Psoas muscle (tissue), 8 donors: ENCODE data around the gene SRRM4. TPM values are rescaled to one million over a fixed set of nuclear protein-coding genes. Genes with fewer than 3 reads are reported as not detected.

Experiments
- ATAC-seq, 4 donors: fragments of 200-7000 bp; cut with Tn5 transposase; one replicate each; pipeline ENCODE4 v1.9.1; 2020; ENCODE audit warnings: moderate library complexity in 3 of 4, mild to moderate bottlenecking in 2 of 4
- DNase-seq, 2 donors: peaks; one replicate each; pipeline ENCODE4 v3.0.0-alpha.2; 2020
- H3K27ac ChIP-seq: fragments of 200-600 bp; one replicate; pipeline ENCODE4 v1.8.0; 2022
- H3K27me3 ChIP-seq, 3 donors: fragments of 200-600 bp in 1 of 3; one replicate each; pipeline versions ENCODE4 v1.6.1 to v1.8.0; 2013 to 2022; ENCODE audit warnings: low read length in 2 of 3, mild to moderate bottlenecking in 2 of 3, moderate library complexity in 1 of 3; ENCODE audit not compliant: insufficient read depth in 3 of 3
- H3K36me3 ChIP-seq, 2 donors: fragments of 200-600 bp in 1 of 2; one replicate each; pipeline versions ENCODE4 v1.6.1 to v1.8.0; 2013 to 2022; ENCODE audit warnings: low read depth in 1 of 2, mild to moderate bottlenecking in 1 of 2, moderate library complexity in 1 of 2; ENCODE audit not compliant: insufficient read depth in 1 of 2
- H3K4me1 ChIP-seq: fragments of 200-600 bp; one replicate; pipeline ENCODE4 v1.8.0; 2022
- H3K4me3 ChIP-seq: fragments of 200-600 bp; one replicate; pipeline ENCODE4 v1.8.0; 2022; ENCODE audit warnings: mild to moderate bottlenecking
- H3K9me3 ChIP-seq: fragments of 200-600 bp; one replicate; pipeline ENCODE4 v1.8.0; 2022
- CTCF ChIP-seq: fragments of 200-600 bp; IDR thresholded peaks from one replicate; pipeline ENCODE4 v1.8.0; 2022; ENCODE audit warnings: antibody characterized with exemption
- WGBS, 3 donors: extraction: QIAGEN DNeasy Blood & Tissue Kit; methylation state at CpG; one replicate each; pipeline versions ENCODE4 v1.1.6 to v1.1.7; 2013; 5-methylcytosine and 5-hydroxymethylcytosine counted together
- intact Hi-C, 2 donors: fragments of 100-400 bp; cut with DNase I; formaldehyde crosslinking; loops; one replicate each; pipeline versions ENCODE4 v1.11.0 to v1.14.2; 2022
- polyA plus RNA-seq, 3 donors: library from polyadenylated mRNA; stranded (reverse); fragments of 200-250 nt; gene quantifications; one replicate each; pipeline ENCODE4 v1.2.3, GENCODE V29; 2013
- total RNA-seq, 4 donors: library from RNA; stranded (reverse); fragmentation: NEBNext Ultra II Directional in 2 of 4; extraction: Animal tissue kit (Norgen Biotek cat#: 25700) in 2 of 4; gene quantifications; one replicate each; pipeline versions ENCODE4 v1.2.1 to v1.2.4, GENCODE V29; 2021 to 2023
- donor health status: healthy with polysubstance abuse.
- donor health status: DM: no; HTN: no; CAD: no; lungs with moderate emphysema.
- donor health status: Bipolar disorder and iron deficiency.
- donor health status: healthy.
- donor health status: DM: yes; HTN: yes; CAD: no.
- donor health status: DM: no; HTN: no; CAD: no.
- donor health status: DM: no; HTN: no; CAD: no.
- donor health status: DM: yes; HTN: yes; CAD: no.

SRRM4 gene
- total and polyA plus RNA-seq, 7 donors, result 0.01 to 0.19 (median 0.09) TPM

- no peak for TF ChIP-seq CTCF
- peak overlapping the region; percentile 79 for H3K4me3 ChIP-seq
- H3K36me3 ChIP-seq, result peaks cover 6 to 78% of the 10 kb centered on the region in 2 donors
- WGBS, 3 donors, result 28 to 52% (median 31%) methylated on average over 5 of the region's 5 CpGs
- H3K9me3 ChIP-seq, result no peaks in the 10 kb centered on the region
- intact Hi-C loops, result loop anchor here in 1 of 2 donors (10.0 kb wide), 1 partner anchor 412 kb away; the partner anchor contains the start of gene TMEM233
- DNase-seq (no peak), ATAC-seq (peak in 2 of 4 donors; percentile 13 to 26)
- no peaks in the 10 kb centered on the region for H3K27me3 ChIP-seq
- peak overlapping the region; percentile 96 for H3K27ac ChIP-seq
- peaks cover 29% of the 10 kb centered on the region for H3K4me1 ChIP-seq
Observed at GRCh38 chr12:119182701-119183493, 201.6 kb downstream of the SRRM4 start.

GRCh38 chr12:119183942-119184695 lies 202.8 kb downstream of the SRRM4 start:
- ATAC-seq (peak; percentile 39 to 75 (median 70)), DNase-seq (peak; percentile 64 to 89)
- intact Hi-C loops, result loop anchor here in 1 of 2 donors (10.0 kb wide), 1 partner anchor 411 kb away; the partner anchor contains the start of gene TMEM233
- Histone ChIP-seq H3K27ac (peak overlapping the region; percentile 96), H3K4me1 (peaks cover 33% of the 10 kb centered on the region), H3K36me3 (peaks cover 6 to 90% of the 10 kb centered on the region in 2 donors), H3K9me3 (no peaks in the 10 kb centered on the region), H3K27me3 (no peaks in the 10 kb centered on the region), H3K4me3 (peak overlapping the region; percentile 79)
- TF ChIP-seq CTCF, result no peak
- WGBS, 3 donors, result 33 to 49% (median 38%) methylated on average over 9 of the region's 9 CpGs

- WGBS, 3 donors, result 91 to 95% (median 94%) methylated on average over 16 of the region's 16 CpGs
- TF ChIP-seq CTCF, result no peak
- Histone ChIP-seq H3K4me3 (no peak overlapping the region), H3K9me3 (no peaks in the 10 kb centered on the region), H3K27ac (peak overlapping the region; percentile 67), H3K4me1 (no peaks in the 10 kb centered on the region), H3K27me3 (no peaks in the 10 kb centered on the region), H3K36me3 (peaks cover 11 to 60% of the 10 kb centered on the region in 2 donors)
- peak in 1 of 2 donors; percentile 45 for DNase-seq
- intact Hi-C loops, result loop anchor here in 1 of 2 donors (5.0 kb wide), 1 partner anchor 78 kb away; no protein-coding TSS in a partner anchor
- no peak for ATAC-seq
Observed at GRCh38 chr12:119195256-119195655, 213.9 kb downstream of the SRRM4 start.

- Histone ChIP-seq H3K27me3 (no peaks in the 10 kb centered on the region), H3K9me3 (no peaks in the 10 kb centered on the region), H3K4me1 (no peaks in the 10 kb centered on the region), H3K36me3 (peaks cover 0 to 28% of the 10 kb centered on the region in 2 donors), H3K4me3 (no peak overlapping the region), H3K27ac (peak overlapping the region; percentile 67)
- intact Hi-C loops, result loop anchor here in 1 of 2 donors (5.0 kb wide), 1 partner anchor 81 kb away; no protein-coding TSS in a partner anchor
- ATAC-seq (peak; percentile 22 to 33 (median 28)), DNase-seq (peak in 1 of 2 donors; percentile 42)
- 92 to 96% (median 92%) methylated on average over 2 of the region's 2 CpGs for WGBS, 3 donors
- no peak for TF ChIP-seq CTCF
Observed at GRCh38 chr12:119198440-119198839, 217.1 kb downstream of the SRRM4 start.
